NK-92 treated with Interleukin-12 subunit alpha and Interleukin-12 subunit beta, amount 100 ng/mL, for 24 hours (cell line): ENCODE measurements around the gene POLR2J2.
A peak's percentile ranks its signal among the peaks of the same experiment; 100 is the strongest.
"Not testable (repeated sequence)": the region's sequence is repeated elsewhere in the genome, so short reads cannot be mapped to it uniquely, and the experiment has no call there.

Experiments used
- DNase-seq: peaks from one replicate; lab custom pipeline; 2025; lab: John Stamatoyannopoulos, UW

Gene POLR2J2

DNA sequence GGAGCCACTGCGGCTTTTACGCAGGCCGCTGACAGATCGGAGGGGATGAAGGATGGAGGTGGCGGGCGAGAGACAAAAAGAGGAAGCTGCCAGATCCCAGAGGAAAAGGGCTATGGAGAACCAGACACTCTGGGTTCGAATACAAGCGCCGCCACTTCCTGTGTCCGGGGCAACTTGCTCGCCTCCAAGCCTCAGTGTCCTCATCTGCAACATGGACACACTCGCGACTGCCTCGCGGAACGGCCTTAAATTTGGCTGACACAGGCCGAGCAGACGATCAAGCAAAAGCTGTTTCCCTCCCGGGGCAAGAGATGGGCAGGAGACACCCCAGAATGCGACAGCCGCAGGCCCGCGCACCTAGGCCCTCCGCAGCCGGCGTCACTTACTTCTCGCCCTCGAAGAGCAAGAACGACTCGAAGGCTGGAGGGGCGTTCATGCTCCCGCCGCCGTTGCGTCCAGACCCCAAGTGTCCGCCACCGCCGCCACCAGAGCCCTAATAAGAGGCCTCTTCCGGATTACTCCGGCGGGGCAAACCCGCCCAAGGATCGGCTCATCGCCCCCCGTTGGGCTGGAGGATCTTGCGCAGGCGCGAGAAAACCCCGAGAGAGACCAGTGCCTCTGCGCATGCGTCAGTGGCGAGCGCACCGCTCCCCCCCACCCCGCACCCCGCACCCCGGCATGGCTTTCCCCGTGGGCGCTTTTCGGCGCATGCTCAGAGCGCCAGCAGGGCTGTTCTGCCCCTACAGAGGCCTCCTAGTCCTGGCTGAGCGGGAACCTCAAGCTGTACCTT is at the start of gene POLR2J2:
Gene POLR2J2, minus strand, starts transcription at position 498 of the 790 bp plus-strand sequence. Its CDS starts 62 bp downstream, at position 436.
- not testable (repeated sequence) for DNase-seq

- DNase-seq = not testable (repeated sequence)
These were observed 47.0 kb upstream of the POLR2J2 start for GRCh38 chr7:102718491-102718890.

GRCh38 chr7:102715718-102716117 is 44.3 kb upstream of the POLR2J2 start:
- DNase-seq = not testable (repeated sequence)

DNA sequence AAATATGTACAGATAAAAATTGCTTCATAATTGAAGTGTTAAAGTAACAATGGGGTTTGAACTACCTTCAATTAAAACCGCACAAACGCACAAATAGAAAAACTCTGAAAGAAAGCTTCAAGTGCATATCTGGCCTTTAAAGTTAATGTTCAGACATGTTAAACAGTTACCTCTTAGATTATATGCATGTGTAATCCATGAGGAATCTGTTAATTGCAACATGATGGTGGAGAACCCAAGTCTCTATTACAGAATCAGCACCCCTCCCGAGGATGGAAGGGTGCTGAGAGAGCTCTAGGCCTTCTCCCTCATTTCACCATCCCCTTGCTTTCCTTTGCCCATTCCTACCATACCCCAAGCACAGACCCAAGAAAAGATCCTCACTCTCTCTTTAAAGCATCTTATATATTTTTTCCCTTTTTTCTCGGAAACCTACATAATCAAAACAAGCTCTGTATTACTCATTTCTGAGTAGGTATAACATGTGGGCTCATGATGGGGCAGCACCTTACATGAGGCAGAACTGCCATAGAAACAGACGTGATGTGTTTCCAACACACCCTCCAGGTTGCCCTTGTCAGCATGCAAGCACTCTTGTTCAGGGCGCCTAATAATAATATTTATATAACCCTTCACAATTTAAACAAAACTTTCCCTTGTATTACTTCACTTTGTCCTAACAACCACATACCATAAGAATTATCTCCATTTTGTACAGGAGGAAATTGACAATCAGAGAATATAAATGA is 43.5 kb upstream of the POLR2J2 start:
- DNase-seq = not testable (repeated sequence)

DNA sequence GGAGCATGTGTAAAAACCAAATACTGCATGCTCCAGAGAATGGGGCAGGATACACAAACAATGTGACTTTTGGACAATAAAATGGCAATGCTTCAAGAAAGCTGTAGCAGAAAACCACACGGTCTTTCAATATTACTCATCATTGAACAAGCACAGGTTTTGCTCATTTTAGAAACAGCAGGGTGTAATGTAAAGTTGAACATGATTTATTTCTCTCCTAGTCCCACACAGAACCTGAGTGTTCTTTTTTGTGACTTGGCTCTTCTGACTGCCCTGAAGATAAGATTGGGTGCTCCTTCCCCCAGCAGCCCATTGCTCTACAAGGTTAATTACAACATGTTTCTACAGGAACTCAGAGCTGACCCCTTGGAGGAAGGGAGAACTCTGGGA is 42.2 kb upstream of the POLR2J2 start:
- DNase-seq = not testable (repeated sequence)

- peak; percentile 46 for DNase-seq
These were observed 41.7 kb upstream of the POLR2J2 start for GRCh38 chr7:102713011-102713690.

GRCh38 chr7:102698962-102699750 is 27.7 kb upstream of the POLR2J2 start:
- not testable (repeated sequence) for DNase-seq

DNA sequence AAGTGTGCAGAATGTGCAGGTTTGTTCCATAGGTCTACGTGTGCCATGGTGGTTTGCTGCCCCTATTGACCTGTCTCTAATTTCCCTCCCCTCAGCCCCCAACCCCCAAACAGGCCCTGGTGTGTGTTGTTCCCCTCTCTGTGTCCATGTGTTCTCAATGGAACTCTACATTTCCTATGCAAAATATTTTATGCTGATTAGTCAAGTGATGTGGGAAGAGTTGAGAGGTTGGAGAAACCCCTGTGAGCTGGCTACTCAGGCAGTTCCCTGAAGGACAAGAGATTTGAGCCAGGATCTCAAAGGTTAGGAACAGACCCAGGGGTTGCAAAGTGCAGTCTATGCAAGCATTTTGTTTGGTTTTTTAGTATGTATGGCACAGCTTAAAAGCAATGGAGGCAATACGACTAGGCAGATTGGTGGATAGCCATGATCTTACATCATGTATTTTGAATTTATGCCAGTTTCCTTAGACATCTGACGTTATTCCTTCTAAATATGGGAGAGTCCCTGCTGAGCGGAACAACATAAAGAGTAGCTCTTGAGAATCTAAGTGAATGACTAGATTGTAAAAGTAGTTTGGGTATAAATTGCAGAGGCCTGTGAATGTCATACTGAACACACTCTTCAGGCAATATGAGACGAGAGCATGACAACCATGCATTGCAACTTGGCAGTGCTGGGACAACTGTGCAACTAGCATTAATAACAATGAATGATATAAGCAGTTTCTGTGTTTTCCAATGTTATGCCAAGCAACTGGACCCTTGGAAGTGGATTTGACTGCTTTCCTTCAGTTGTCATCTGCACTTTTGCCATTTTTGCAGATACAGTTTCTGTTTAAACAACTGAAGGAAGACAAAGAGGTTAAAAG is 26.4 kb upstream of the POLR2J2 start:
- DNase-seq = not testable (repeated sequence)

DNA sequence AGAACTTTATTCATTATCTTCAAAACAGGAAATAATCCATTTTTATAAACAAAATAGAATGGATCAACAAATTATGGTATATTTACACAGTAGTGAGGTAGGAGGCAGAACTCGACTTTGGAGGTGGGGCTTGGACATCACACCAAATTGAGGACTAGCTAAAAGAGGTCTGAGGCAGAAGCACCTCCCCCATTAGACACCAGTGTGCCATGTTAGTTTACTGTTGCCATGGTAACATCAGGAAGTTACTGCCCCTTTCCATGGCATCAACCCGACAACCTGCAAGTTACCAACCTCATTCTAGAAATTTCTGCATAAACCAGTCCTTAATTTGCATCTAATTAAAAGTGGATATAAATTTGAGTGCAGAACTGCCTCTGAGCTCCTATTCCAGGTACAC is 24.5 kb upstream of the POLR2J2 start:
- not testable (repeated sequence) for DNase-seq

GRCh38 chr7:102695033-102695552 is 23.6 kb upstream of the POLR2J2 start:
- not testable (repeated sequence) for DNase-seq

- DNase-seq = not testable (repeated sequence)
These were observed 22.5 kb upstream of the POLR2J2 start for GRCh38 chr7:102694008-102694407.

DNA sequence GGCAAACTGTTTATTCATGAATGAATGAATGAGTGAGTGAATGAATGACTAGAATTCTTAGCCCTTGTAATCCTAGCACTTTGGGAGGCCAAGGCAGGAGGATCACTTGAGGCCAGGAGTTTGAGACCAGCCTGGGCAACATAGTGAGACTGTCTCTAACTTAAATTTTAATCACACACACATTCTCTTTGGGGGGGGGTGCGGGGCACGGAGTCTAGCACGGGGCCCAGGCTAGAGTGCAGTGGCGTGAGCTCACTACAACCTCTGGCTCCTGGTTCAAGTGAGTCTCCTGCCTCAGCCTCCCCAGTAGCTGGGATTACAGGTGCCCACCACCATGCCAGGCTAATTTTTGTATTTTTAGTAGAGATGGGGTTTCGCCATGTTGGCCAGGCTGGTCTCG is 19.1 kb upstream of the POLR2J2 start:
- DNase-seq = not testable (repeated sequence)

- not testable (repeated sequence) for DNase-seq
These were observed 18.2 kb upstream of the POLR2J2 start for GRCh38 chr7:102689436-102690282.

- DNase-seq = not testable (repeated sequence)
These were observed 17.0 kb upstream of the POLR2J2 start for GRCh38 chr7:102688299-102689036.

GRCh38 chr7:102682560-102682959 is 11.1 kb upstream of the POLR2J2 start:
- not testable (repeated sequence) for DNase-seq

DNA sequence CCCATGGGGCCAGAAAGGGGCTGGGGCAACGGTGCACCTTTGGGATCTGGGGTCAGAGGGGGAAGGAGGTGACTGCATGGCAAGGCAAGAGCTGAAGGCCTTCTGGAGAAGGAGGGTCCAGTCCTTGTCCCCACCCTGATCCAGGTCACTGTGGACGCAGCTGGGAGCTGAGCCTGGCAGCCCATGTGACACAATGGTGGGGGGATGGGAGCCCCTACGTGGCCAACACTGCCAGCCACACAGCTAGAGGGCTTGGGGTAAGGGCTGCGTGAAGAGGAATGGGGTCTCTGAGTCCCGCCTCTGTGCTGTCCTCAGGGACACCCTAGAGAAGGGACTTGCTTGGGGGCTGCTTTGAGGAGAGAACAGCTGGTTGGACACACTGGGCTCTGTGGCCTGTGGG is 9.3 kb upstream of the POLR2J2 start:
- not testable (repeated sequence) for DNase-seq

DNA sequence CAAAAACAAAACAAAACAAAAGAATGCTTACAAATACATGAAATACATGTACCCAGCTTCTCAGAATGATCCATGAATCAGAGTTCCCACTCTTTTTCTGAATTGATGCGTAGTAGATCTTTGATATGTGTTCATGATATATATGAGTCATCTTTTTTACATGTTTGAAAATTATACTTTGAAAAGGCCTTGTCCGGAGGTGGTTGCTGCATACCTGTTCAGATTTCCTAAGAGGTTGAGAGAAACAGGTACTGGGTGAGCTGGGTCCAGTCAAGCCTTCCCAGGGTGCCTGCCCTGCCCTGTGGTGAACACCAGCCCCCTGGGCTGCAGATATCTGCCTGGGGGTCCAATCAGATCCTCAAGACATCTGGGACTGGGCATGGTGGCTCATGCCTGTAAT is 4.1 kb upstream of the POLR2J2 start:
- not testable (repeated sequence) for DNase-seq

GRCh38 chr7:102673447-102674067 is 2.1 kb upstream of the POLR2J2 start:
- DNase-seq = not testable (repeated sequence)
